Neuronal stem cell (in vitro differentiated cells): ENCODE results near the gene MTX1.
A peak's percentile ranks its signal among the peaks of the same experiment; 100 is the strongest.

Source experiments
- DNase-seq: peaks from one replicate; pipeline ENCODE4 v3.0.0-alpha.2; 2013; ENCODE audit warnings: low spot score
- H2AFZ ChIP-seq: one replicate; pipeline ENCODE4 v1.6.1; 2013; ENCODE audit warnings: mild to moderate bottlenecking, low read length, inconsistent platforms
- H2AK5ac ChIP-seq: 2 replicates; pipeline ENCODE4 v1.6.1; 2013; ENCODE audit warnings: low read depth, mild to moderate bottlenecking, inconsistent platforms, low read length, moderate library complexity, mixed read lengths
- H2BK120ac ChIP-seq: 2 replicates; pipeline ENCODE4 v1.6.1; 2013; ENCODE audit warnings: low read depth, mild to moderate bottlenecking, inconsistent platforms, low read length, moderate library complexity, mixed read lengths
- H2BK12ac ChIP-seq: one replicate; pipeline ENCODE4 v1.6.1; 2013; ENCODE audit warnings: low read length, inconsistent platforms
- H2BK15ac ChIP-seq: 2 replicates; pipeline ENCODE4 v1.6.1; 2013; ENCODE audit warnings: mild to moderate bottlenecking, low read length, inconsistent platforms, mixed read lengths
- H2BK5ac ChIP-seq: one replicate; pipeline ENCODE4 v1.6.1; 2013; ENCODE audit warnings: inconsistent platforms, mild to moderate bottlenecking, low read length, moderate library complexity
- H3K14ac ChIP-seq: one replicate; pipeline ENCODE4 v1.6.1; 2013; ENCODE audit warnings: low read length, inconsistent platforms
- H3K18ac ChIP-seq: 2 replicates; pipeline ENCODE4 v1.6.1; 2013; ENCODE audit warnings: low read length, inconsistent platforms
- H3K23ac ChIP-seq: 2 replicates; pipeline ENCODE4 v1.6.1; 2013; ENCODE audit warnings: low read depth, mild to moderate bottlenecking, mixed read lengths, low read length, inconsistent platforms; ENCODE audit not compliant: poor library complexity
- H3K27ac ChIP-seq: replicated peaks from 3 replicates; pipeline ENCODE4 v1.5.1; 2013; ENCODE audit warnings: low read length, inconsistent platforms
- H3K27me3 ChIP-seq, 3 experiments: 2 replicates each; pipeline ENCODE4 v1.6.1; 2013; ENCODE audit warnings: low read length in 3 of 3, mild to moderate bottlenecking in 2 of 3, inconsistent platforms in 1 of 3, low read depth in 1 of 3, mixed read lengths in 1 of 3, moderate library complexity in 1 of 3; ENCODE audit not compliant: control insufficient read depth in 3 of 3, insufficient read depth in 3 of 3
- H3K36me3 ChIP-seq, 2 donors: replicated peaks in 1 of 2; 2 replicates each; pipeline ENCODE4 v1.6.1; 2013; ENCODE audit warnings: low read length in 2 of 2; ENCODE audit not compliant: control insufficient read depth in 2 of 2, insufficient read depth in 2 of 2
- H3K4ac ChIP-seq: 2 replicates; pipeline ENCODE4 v1.6.1; 2013; ENCODE audit warnings: inconsistent platforms, mild to moderate bottlenecking, low read length, moderate library complexity
- H3K4me1 ChIP-seq, 2 donors: 1 replicate in 1 of 2; 2 replicates in 1 of 2; pipeline ENCODE4 v1.6.1; 2013; ENCODE audit warnings: low read length in 2 of 2, low read depth in 1 of 2; ENCODE audit not compliant: control insufficient read depth in 2 of 2, insufficient read depth in 1 of 2
- H3K4me2 ChIP-seq: one replicate; pipeline ENCODE4 v1.6.1; 2013; ENCODE audit warnings: mild to moderate bottlenecking, low read length, inconsistent platforms; ENCODE audit not compliant: insufficient read depth, poor library complexity, severe bottlenecking
- H3K4me3 ChIP-seq, 2 donors: 2 replicates each; pipeline ENCODE4 v1.5.1; 2013; ENCODE audit warnings: low read length in 2 of 2, mild to moderate bottlenecking in 2 of 2, inconsistent platforms in 1 of 2, moderate library complexity in 1 of 2
- H3K79me1 ChIP-seq: one replicate; pipeline ENCODE4 v1.6.1; 2013; ENCODE audit warnings: low read depth, mild to moderate bottlenecking, inconsistent platforms, low read length, moderate library complexity
- H3K9ac ChIP-seq: one replicate; pipeline ENCODE4 v1.6.1; 2013; ENCODE audit warnings: mild to moderate bottlenecking, low read depth, low read length, inconsistent platforms; ENCODE audit not compliant: poor library complexity
- H3K9me3 ChIP-seq, 2 donors: replicated peaks in 1 of 2; 2 replicates each; pipeline versions ENCODE3 to v1.6.1; 2013; ENCODE audit warnings: low read length in 2 of 2, mild to moderate bottlenecking in 2 of 2, inconsistent platforms in 1 of 2, low read depth in 1 of 2, mixed read lengths in 1 of 2, moderate library complexity in 1 of 2; ENCODE audit not compliant: control insufficient read depth in 2 of 2, insufficient read depth in 1 of 2
- H4K8ac ChIP-seq: one replicate; pipeline ENCODE4 v1.6.1; 2013; ENCODE audit warnings: low read depth, mild to moderate bottlenecking, inconsistent platforms, low read length, moderate library complexity
- H4K91ac ChIP-seq: one replicate; pipeline ENCODE4 v1.6.1; 2013; ENCODE audit warnings: low read length, low read depth, mild to moderate bottlenecking, inconsistent platforms; ENCODE audit not compliant: poor library complexity
- WGBS, 2 donors: extraction: QIAGEN DNeasy Blood & Tissue Kit; methylation state at CpG; one replicate each; pipeline ENCODE4 v1.1.7; 2013; ENCODE audit warnings: missing lambda C conversion rate in 2 of 2, mixed read lengths in 1 of 2; ENCODE audit not compliant: insufficient read length in 2 of 2, insufficient replicate concordance in 1 of 2; ENCODE audit errors: extremely low coverage in 2 of 2; 5-methylcytosine and 5-hydroxymethylcytosine counted together

Gene MTX1

DNA sequence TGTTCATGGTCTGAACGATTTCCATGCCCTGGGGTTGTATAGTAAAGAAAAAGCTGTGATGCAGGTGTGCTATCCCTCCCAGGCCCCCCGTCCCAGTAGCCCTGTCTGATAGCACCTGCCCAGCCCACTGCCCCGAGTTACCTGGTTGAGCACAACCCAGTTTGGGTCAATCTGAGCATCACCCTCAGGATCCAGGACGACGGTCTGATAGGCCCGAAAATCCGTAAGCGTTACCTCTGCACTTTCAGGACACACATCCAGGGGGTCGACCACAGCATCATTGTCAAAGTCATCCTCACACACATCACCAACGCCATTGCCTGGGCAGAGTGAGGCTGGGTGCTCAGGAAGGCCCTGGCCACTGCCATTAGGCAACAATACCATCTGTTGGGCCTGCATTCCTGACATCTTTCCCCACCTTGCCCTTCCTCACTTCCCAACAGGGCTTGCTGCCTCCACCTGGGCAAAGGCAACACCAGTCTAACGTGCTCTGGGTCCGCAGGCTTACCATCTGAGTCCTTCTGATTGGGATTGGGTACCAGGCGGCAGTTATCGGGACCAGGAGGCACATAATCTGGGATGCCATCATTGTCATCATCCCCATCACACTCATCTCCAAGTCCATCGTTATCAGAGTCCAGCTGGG is 10.5 kb upstream of the MTX1 start:
- peak overlapping the region; percentile 25 for H2BK5ac ChIP-seq
- no peak for DNase-seq
- H2AK5ac ChIP-seq, result no peak overlapping the region
- peaks cover 14% of the 10 kb centered on the region for H3K79me1 ChIP-seq
- no peak overlapping the region for H4K91ac ChIP-seq
- H3K27me3 ChIP-seq, result no peaks in the 10 kb centered on the region
- H3K9ac ChIP-seq, result peak overlapping the region; percentile 79
- H3K36me3 ChIP-seq, result peaks cover 60 to 74% of the 10 kb centered on the region in 2 donors
- WGBS, 2 donors, result no CpG with 5 or more reads among the region's 15 CpGs
- H3K27ac ChIP-seq, result peak overlapping the region; percentile 6
- peak overlapping the region in 1 of 2 donors; percentile 14 for H3K4me3 ChIP-seq
- peaks cover 0 to 2% of the 10 kb centered on the region in 2 donors for H3K9me3 ChIP-seq
- peak overlapping the region; percentile 76 for H3K4me2 ChIP-seq
- no peak overlapping the region for H3K4ac ChIP-seq
- H2BK120ac ChIP-seq, result no peak overlapping the region
- no peak overlapping the region for H2AFZ ChIP-seq
- no peak overlapping the region for H3K14ac ChIP-seq
- H2BK15ac ChIP-seq, result no peak overlapping the region
- H2BK12ac ChIP-seq, result no peak overlapping the region
- H3K4me1 ChIP-seq, result peaks cover 28 to 29% of the 10 kb centered on the region in 2 donors
- H3K18ac ChIP-seq, result peak overlapping the region; percentile 23
- H3K23ac ChIP-seq, result peak overlapping the region; percentile 82
- H4K8ac ChIP-seq, result no peak overlapping the region

DNA sequence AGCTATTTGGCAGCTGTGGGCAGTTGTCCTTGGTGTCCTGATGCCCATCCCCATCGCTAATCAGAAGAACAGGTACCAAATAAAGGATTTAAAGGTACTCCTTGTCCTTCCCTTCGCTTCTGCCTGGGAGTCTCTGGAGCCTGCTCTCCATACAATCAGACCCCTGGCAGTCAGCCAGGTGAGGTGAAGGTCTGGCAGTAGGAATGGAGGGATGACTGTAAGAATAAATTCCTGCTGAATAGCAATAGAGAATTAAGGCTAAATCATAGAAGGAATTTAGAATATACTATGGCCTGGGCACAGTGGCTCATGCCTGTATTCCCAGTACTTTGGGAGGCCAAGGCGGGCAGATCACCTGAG is 10.0 kb upstream of the MTX1 start:
- Histone ChIP-seq H3K14ac (no peak overlapping the region), H4K91ac (no peak overlapping the region), H2BK15ac (no peak overlapping the region), H3K36me3 (peaks cover 64 to 79% of the 10 kb centered on the region in 2 donors), H2AFZ (no peak overlapping the region), H3K4me3 (peak overlapping the region in 1 of 2 donors; percentile 14), H3K27me3 (no peaks in the 10 kb centered on the region), H4K8ac (no peak overlapping the region), H3K79me1 (peaks cover 14% of the 10 kb centered on the region), H2BK120ac (no peak overlapping the region), H3K4me1 (peaks cover 25 to 26% of the 10 kb centered on the region in 2 donors), H2BK5ac (no peak overlapping the region), H2BK12ac (no peak overlapping the region), H3K9me3 (peaks cover 0 to 2% of the 10 kb centered on the region in 2 donors), H3K9ac (no peak overlapping the region), H3K23ac (no peak overlapping the region), H3K27ac (no peak overlapping the region), H2AK5ac (no peak overlapping the region), H3K4me2 (no peak overlapping the region), H3K18ac (no peak overlapping the region), H3K4ac (no peak overlapping the region)
- no peak for DNase-seq
- no CpG with 5 or more reads among the region's 3 CpGs for WGBS, 2 donors

DNA sequence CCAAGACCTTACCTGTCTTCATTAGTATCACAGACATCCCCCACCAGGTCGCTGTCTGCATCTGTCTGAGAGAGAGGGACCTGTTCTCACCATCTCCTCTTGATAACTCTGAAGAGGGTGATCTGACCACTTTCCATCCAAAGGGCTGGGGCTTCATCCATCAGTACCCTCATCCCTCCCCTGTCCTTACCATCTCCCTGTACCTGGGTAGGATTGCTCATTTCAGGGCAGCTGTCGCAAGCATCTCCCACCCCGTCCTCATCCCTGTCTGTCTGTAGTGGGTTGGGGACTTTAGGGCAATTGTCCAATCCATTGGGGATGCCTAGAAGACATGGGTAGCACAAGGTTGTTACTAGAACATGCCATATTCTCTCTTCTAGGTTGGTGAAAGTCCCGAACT is 8.7 kb upstream of the MTX1 start:
- Histone ChIP-seq H2BK15ac (no peak overlapping the region), H3K4me3 (no peak overlapping the region), H3K14ac (no peak overlapping the region), H3K27ac (peak overlapping the region; percentile 8), H2AK5ac (no peak overlapping the region), H4K91ac (no peak overlapping the region), H2BK5ac (no peak overlapping the region), H3K9ac (no peak overlapping the region), H3K4me2 (no peak overlapping the region), H3K18ac (no peak overlapping the region), H3K23ac (no peak overlapping the region), H2BK12ac (no peak overlapping the region), H2AFZ (no peak overlapping the region), H4K8ac (no peak overlapping the region), H3K4ac (no peak overlapping the region), H3K27me3 (no peaks in the 10 kb centered on the region), H3K79me1 (peaks cover 14% of the 10 kb centered on the region), H3K9me3 (peaks cover 0 to 2% of the 10 kb centered on the region in 2 donors), H2BK120ac (no peak overlapping the region), H3K36me3 (peaks cover 67 to 91% of the 10 kb centered on the region in 2 donors), H3K4me1 (peaks cover 19 to 22% of the 10 kb centered on the region in 2 donors)
- no peak for DNase-seq
- WGBS, 2 donors, result no CpG with 5 or more reads among the region's 4 CpGs

DNA sequence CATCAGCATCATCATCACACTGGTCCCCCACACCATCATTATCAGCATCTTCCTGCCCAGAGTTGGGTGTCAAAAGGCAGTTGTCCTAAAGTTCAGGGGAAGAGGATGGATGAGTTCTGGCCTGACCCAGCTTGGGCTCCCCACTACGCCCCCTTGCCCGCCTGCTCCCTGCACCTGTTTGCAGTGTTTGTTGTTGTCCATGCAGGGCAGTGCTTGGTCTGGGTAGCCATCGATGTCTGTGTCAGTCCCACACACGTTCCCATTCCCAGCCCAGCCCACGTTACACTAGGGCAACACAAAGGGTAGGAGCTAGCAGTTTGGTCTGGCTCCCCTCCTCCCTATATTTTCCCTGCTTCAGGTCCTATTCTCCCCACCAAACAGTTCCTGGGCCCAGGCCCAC is 7.6 kb upstream of the MTX1 start:
- no peak for DNase-seq
- Histone ChIP-seq H3K27ac (peak overlapping the region; percentile 2), H3K4ac (no peak overlapping the region), H4K91ac (no peak overlapping the region), H3K9ac (peak overlapping the region; percentile 73), H3K4me3 (no peak overlapping the region), H3K36me3 (peaks cover 65 to 92% of the 10 kb centered on the region in 2 donors), H3K9me3 (peaks cover 0 to 2% of the 10 kb centered on the region in 2 donors), H3K18ac (no peak overlapping the region), H2BK15ac (no peak overlapping the region), H3K23ac (no peak overlapping the region), H3K14ac (no peak overlapping the region), H2BK5ac (no peak overlapping the region), H3K27me3 (no peaks in the 10 kb centered on the region), H2BK120ac (no peak overlapping the region), H2AFZ (no peak overlapping the region), H4K8ac (peak overlapping the region; percentile 33), H2BK12ac (no peak overlapping the region), H3K79me1 (peaks cover 15% of the 10 kb centered on the region), H3K4me1 (peaks cover 19 to 23% of the 10 kb centered on the region in 2 donors), H2AK5ac (no peak overlapping the region), H3K4me2 (no peak overlapping the region)
- no CpG with 5 or more reads among the region's 5 CpGs for WGBS, 2 donors
